ENCODE measurements around the gene ELOVL2.
"Not testable (repeated sequence)": the region's sequence is repeated elsewhere in the genome, so short reads cannot be mapped to it uniquely, and the experiment has no call there.

ELOVL2 gene

GRCh38 chr6:11018225-11018624 lies 25.9 kb downstream of the ELOVL2 start:
- no peak for DNase-seq

- no peak for DNase-seq
These were observed 27.0 kb downstream of the ELOVL2 start for GRCh38 chr6:11017090-11017489.

GRCh38 chr6:11016452-11016851 lies 27.7 kb downstream of the ELOVL2 start:
- DNase-seq: no peak

GRCh38 chr6:11015102-11015501 lies 29.0 kb downstream of the ELOVL2 start:
- DNase-seq: no peak

GRCh38 chr6:11013721-11014070 lies 30.4 kb downstream of the ELOVL2 start:
- DNase-seq: no peak

GRCh38 chr6:11012976-11013720 lies 31.0 kb downstream of the ELOVL2 start:
- no peak for DNase-seq

- no peak for DNase-seq
These were observed 31.8 kb downstream of the ELOVL2 start for GRCh38 chr6:11012295-11012754.

GRCh38 chr6:11011787-11012234 lies 32.3 kb downstream of the ELOVL2 start:
- DNase-seq: no peak

- no peak for DNase-seq
These were observed 34.8 kb downstream of the ELOVL2 start for GRCh38 chr6:11009353-11009752.

- DNase-seq: no peak
These were observed 35.3 kb downstream of the ELOVL2 start for GRCh38 chr6:11008821-11009220.

- DNase-seq: no peak
These were observed 36.1 kb downstream of the ELOVL2 start for GRCh38 chr6:11007715-11008608.

- no peak for DNase-seq
These were observed 38.0 kb downstream of the ELOVL2 start for GRCh38 chr6:11006061-11006460.

- not testable (repeated sequence) for DNase-seq
These were observed 40.8 kb downstream of the ELOVL2 start for GRCh38 chr6:11003297-11003696.

- DNase-seq: no peak
These were observed 41.9 kb downstream of the ELOVL2 start for GRCh38 chr6:11002176-11002575.

GRCh38 chr6:10999994-11000393 lies 44.1 kb downstream of the ELOVL2 start:
- no peak for DNase-seq

- DNase-seq: no peak
These were observed 48.9 kb downstream of the ELOVL2 start for GRCh38 chr6:10995114-10995707.

- DNase-seq: no peak
These were observed 50.2 kb downstream of the ELOVL2 start for GRCh38 chr6:10993896-10994295.

GRCh38 chr6:10991115-10991514 lies 53.0 kb downstream of the ELOVL2 start:
- DNase-seq: no peak

- no peak for DNase-seq
These were observed 54.5 kb downstream of the ELOVL2 start for GRCh38 chr6:10989587-10989986.

GRCh38 chr6:10984959-10985358 lies 59.1 kb downstream of the ELOVL2 start:
- not testable (repeated sequence) for DNase-seq

- DNase-seq: no peak
These were observed 62.7 kb downstream of the ELOVL2 start for GRCh38 chr6:10981409-10981808.

- no peak for DNase-seq
These were observed 64.5 kb downstream of the ELOVL2 start for GRCh38 chr6:10979603-10980002.

GRCh38 chr6:10977231-10977968 lies 66.7 kb downstream of the ELOVL2 start:
- DNase-seq: no peak

Data from cerebellar nuclear complex (tissue), 1 donor.